K562 (cell line): ENCODE results near the gene PPFIA1. TPM values are rescaled to one million over a fixed set of nuclear protein-coding genes. Genes with fewer than 3 reads are reported as not detected.

Experiments used
- ATAC-seq: fragments of 200-7000 bp; cut with Tn5 transposase; 3 replicates; pipeline ENCODE4 v1.9.1; 2020; ENCODE audit warnings: moderate library complexity
- BruUV-seq: library from RNA; stranded (reverse); fragments of 400-500 nt; replicated peaks from 2 replicates; lab custom pipeline; 2021; lab: Mats Ljungman, UMichigan
- CTCF ChIA-PET: fragments of 300-600 bp; formaldehyde crosslinking; extraction: SDS; loops from one replicate; lab custom pipeline; 2021; ENCODE audit warnings: low intra/inter-chr PET ratio; lab: Yijun Ruan, JAX
- POLR2A ChIA-PET: fragments of 300-600, 350-650 bp; sonication (Branson Sonifier 250); formaldehyde crosslinking; extraction: SDS; loops from one replicate; lab custom pipeline; 2021; ENCODE audit warnings: antibody characterized with exemption, inconsistent platforms; lab: Yijun Ruan, JAX
- DNase-seq, 4 experiments: peaks; one replicate each; pipeline versions ENCODE4 v3.0.0 to v3.0.0-alpha.2; 2011 to 2018; ENCODE audit warnings: low spot score in 3 of 4, mixed read lengths in 3 of 4; ENCODE audit errors: extremely low read depth in 1 of 4
- FAIRE-seq: peaks from 2 replicates; lab custom pipeline; 2011; peaks lifted over from hg19 to GRCh38; lab: Jason Lieb, UNC
- H2AFZ ChIP-seq: 2 replicates; pipeline ENCODE4 v1.6.0; 2011; ENCODE audit warnings: low read depth, low read length, control low read depth, inconsistent platforms
- H3K27ac ChIP-seq: fragments of 200-600 bp; 3 replicates; pipeline ENCODE4 v1.8.0; 2011; ENCODE audit warnings: low read depth, mild to moderate bottlenecking, control low read depth, inconsistent platforms, low read length, moderate library complexity, mixed read lengths; ENCODE audit errors: extremely low read depth
- H3K27me3 ChIP-seq, 2 experiments: fragments of 300-600 bp in 1 of 2; 2 replicates in 1 of 2; 3 replicates in 1 of 2; pipeline versions ENCODE4 v1.6.0 to v1.8.0; 2011; ENCODE audit warnings: inconsistent platforms in 2 of 2, low read length in 2 of 2, mild to moderate bottlenecking in 1 of 2, mixed read lengths in 1 of 2, moderate library complexity in 1 of 2; ENCODE audit not compliant: control insufficient read depth in 2 of 2, insufficient read depth in 2 of 2
- H3K36me3 ChIP-seq: fragments of 300-600 bp; 3 replicates; pipeline ENCODE4 v1.8.0; 2011; ENCODE audit warnings: mild to moderate bottlenecking, low read length, inconsistent platforms; ENCODE audit not compliant: control insufficient read depth, insufficient read depth
- H3K4me1 ChIP-seq, 2 experiments: fragments of 200-600 bp in 1 of 2; replicated peaks in 1 of 2; 2 replicates in 1 of 2; 3 replicates in 1 of 2; pipeline versions ENCODE4 v1.5.1 to v1.8.0; 2011; ENCODE audit warnings: inconsistent platforms in 2 of 2, low read length in 2 of 2, mild to moderate bottlenecking in 1 of 2, mixed read lengths in 1 of 2, moderate library complexity in 1 of 2; ENCODE audit not compliant: control insufficient read depth in 2 of 2, insufficient read depth in 2 of 2
- H3K4me2 ChIP-seq: 2 replicates; pipeline ENCODE4 v1.6.1; 2011; ENCODE audit warnings: low read length, control low read depth, inconsistent platforms, mixed read lengths; ENCODE audit not compliant: insufficient read depth
- H3K4me3 ChIP-seq: fragments of 200-600 bp; sonication (generic), shearing (Covaris generic); 2 replicates; pipeline ENCODE4 v1.5.1; 2016; ENCODE audit warnings: control low read depth, inconsistent platforms
- H3K79me2 ChIP-seq: fragments of 200-600 bp; 3 replicates; pipeline ENCODE4 v1.8.0; 2011; ENCODE audit warnings: low read length, inconsistent platforms; ENCODE audit not compliant: control insufficient read depth, insufficient read depth
- H3K9ac ChIP-seq, 2 experiments: 2 replicates each; pipeline versions ENCODE4 v1.6.0 to v1.6.1; 2011; ENCODE audit warnings: low read depth in 2 of 2, low read length in 2 of 2, control low read depth in 1 of 2, inconsistent platforms in 1 of 2, mild to moderate bottlenecking in 1 of 2, mixed read lengths in 1 of 2; ENCODE audit not compliant: insufficient read depth in 1 of 2
- H3K9me1 ChIP-seq: one replicate; pipeline ENCODE4 v1.6.0; 2011; ENCODE audit warnings: inconsistent platforms, mild to moderate bottlenecking, low read length, moderate library complexity; ENCODE audit not compliant: control insufficient read depth, insufficient read depth
- H3K9me3 ChIP-seq: replicated peaks from 2 replicates; pipeline ENCODE4 v1.5.1; 2011; ENCODE audit warnings: low read depth, low read length, inconsistent platforms; ENCODE audit not compliant: control insufficient read depth, insufficient read depth
- H4K20me1 ChIP-seq: replicated peaks from 2 replicates; pipeline ENCODE4 v1.6.1; 2011; ENCODE audit warnings: low read length, inconsistent platforms, mixed read lengths; ENCODE audit not compliant: control insufficient read depth, insufficient read depth
- CXXC5 ChIP-seq: fragments of 250-450 bp; sonication (Bioruptor Pico); IDR thresholded peaks from 2 replicates; pipeline ENCODE4 v1.8.0; 2022; ENCODE audit warnings: inconsistent platforms, mild to moderate bottlenecking, moderate library complexity
- DACH1 ChIP-seq: fragments of 450-650 bp; IDR thresholded peaks from 2 replicates; pipeline ENCODE4 v1.6.1; 2018; ENCODE audit not compliant: partially characterized antibody
- ETS2 ChIP-seq: IDR thresholded peaks from 2 replicates; pipeline ENCODE4 v1.6.1; 2016; ENCODE audit warnings: borderline replicate concordance, missing genetic modification characterization, mild to moderate bottlenecking, moderate library complexity, missing compliant biosample characterization; ENCODE audit not compliant: poor library complexity, severe bottlenecking
- GTF2A2 ChIP-seq: IDR thresholded peaks from 2 replicates; pipeline ENCODE4 v1.6.1; 2016; ENCODE audit warnings: mild to moderate bottlenecking, missing genetic modification characterization, missing compliant biosample characterization
- JUNB ChIP-seq: fragments of 450-650 bp; formaldehyde crosslinking; conservative IDR thresholded peaks from 2 replicates; pipeline ENCODE4 v1.4.0; 2020; ENCODE audit warnings: mild to moderate bottlenecking
- POLR2G ChIP-seq: fragments of 200-400 bp; formaldehyde crosslinking; IDR thresholded peaks from 2 replicates; pipeline ENCODE4 v1.6.1; 2017; ENCODE audit warnings: low read depth, mild to moderate bottlenecking, antibody characterized with exemption, low read length, moderate library complexity
- SMAD4 ChIP-seq: fragments of 250-450 bp; sonication (Bioruptor Pico); conservative IDR thresholded peaks from 2 replicates; pipeline ENCODE4 v1.8.0; 2021; ENCODE audit warnings: inconsistent platforms, mild to moderate bottlenecking, moderate library complexity
- ZNF668 ChIP-seq: fragments of 250-450 bp; sonication (Bioruptor Pico); IDR thresholded peaks from 2 replicates; pipeline ENCODE4 v1.8.0; 2022; ENCODE audit warnings: mild to moderate bottlenecking, inconsistent platforms
- WGBS: fragments of 100-300 bp; shearing (Covaris generic); methylation state at CpG from one replicate; pipeline ENCODE4 v1.1.6; 2016; ENCODE audit warnings: low coverage, mixed read lengths; ENCODE audit not compliant: insufficient coverage; ENCODE audit errors: missing lambda C conversion rate; 5-methylcytosine and 5-hydroxymethylcytosine counted together
- in situ Hi-C: fragments of 300-500 bp; cut with MboI; formaldehyde crosslinking; loops from 4 replicates; pipeline ENCODE4 v1.15.0; 2018; ENCODE audit warnings: inconsistent platforms, mixed read lengths
- intact Hi-C: fragments of 100-400 bp; cut with micrococcal nuclease; formaldehyde crosslinking; loops from 2 replicates; pipeline ENCODE4 v1.14.2; 2022
- polyA plus RNA-seq, 8 experiments: library from polyadenylated mRNA; depleted of rRNA in 4 of 8; stranded (reverse) in 5 of 8; unstranded in 3 of 8; fragments of >200 nt; fragmentation: Nextera tagmentation in 2 of 8; fragmentation: Illumina TruSeq in 1 of 8; extraction: Ambion mirVana in 2 of 8; extraction: Trizol in 1 of 8; gene quantifications; 2 replicates each; pipeline versions ENCODE4 v1.2.1 to v1.2.3, GENCODE V29; 2011 to 2014; ENCODE audit warnings: inconsistent platforms in 1 of 8, missing spikeins in 1 of 8
- total RNA-seq, 7 experiments: library from RNA; depleted of rRNA in 6 of 7; stranded (reverse); fragments of >200 nt in 6 of 7; fragmentation: Illumina TruSeq in 2 of 7; extraction: Trizol in 2 of 7; gene quantifications; 2 replicates each; pipeline versions ENCODE4 v1.2.1 to v1.2.3, GENCODE V29; 2011 to 2021; ENCODE audit warnings: low replicate concordance in 1 of 7

The PPFIA1 gene
- total and polyA plus RNA-seq, 9 of the 15 experiments (the other 6 are each of a cell fraction or from before 2014, with no cell fraction given) = 9.9 to 41.5 (median 28.5) TPM

- no peak for DNase-seq
- Histone ChIP-seq H3K27me3 (no peaks in the 10 kb centered on the region), H3K79me2 (peaks cover under 1% of the 10 kb centered on the region; the same call in 1 of the 3 replicates), H3K9me3 (no peaks in the 10 kb centered on the region), H3K4me3 (no peak overlapping the region), H3K27ac (no peak overlapping the region), H3K4me1 (peaks cover 1 to 8% of the 10 kb centered on the region in 2 experiments; a peak in 2 of 5 replicates), H4K20me1 (peaks cover 5% of the 10 kb centered on the region; the same call in 1 of the 2 replicates), H3K9ac (no peak overlapping the region; a peak in 1 of 4 replicates), H3K36me3 (peaks cover 86% of the 10 kb centered on the region), H2AFZ (no peak overlapping the region), H3K4me2 (no peak overlapping the region), H3K9me1 (peaks cover 5% of the 10 kb centered on the region)
- no peak for FAIRE-seq
- TF ChIP-seq POLR2G = 0 out of 2 replicates have a peak, but pooled peaks have one; percentile 40
- no peak for TF ChIP-seq ZNF668 (CRISPR knock-in tag)
- intact Hi-C loops = no loop called here
- ChIA-PET CTCF (no interaction called here), POLR2A (interaction anchor here (1.0 to 2.6 kb wide), 2 partner anchors 10 to 31 kb away, joined by 3 to 14 read pairs; partner anchors contain the start of gene CTTN)
- WGBS = 90% methylated on average over 7 of the region's 8 CpGs
- ATAC-seq = no peak
- in situ Hi-C loops = no loop called here
- no TSS peak for BruUV-seq
Measured at GRCh38 chr11:70429428-70429705, 158.9 kb downstream of the PPFIA1 start.

GRCh38 chr11:70429724-70430521, 159.4 kb downstream of the PPFIA1 start:
- no peaks in the 10 kb centered on the region for H3K79me2 ChIP-seq
- no peak for TF ChIP-seq DACH1
- TF ChIP-seq ETS2 (tag) = no peak
- no peak for TF ChIP-seq SMAD4 (CRISPR knock-in tag)
- no peak for TF ChIP-seq GTF2A2 (tag)
- TF ChIP-seq CXXC5 = no peak
- no peak for TF ChIP-seq JUNB (CRISPR knock-in tag)
- TF ChIP-seq, all 486 proteins: peak for 0
- H3K9me3 ChIP-seq = no peaks in the 10 kb centered on the region
- intact Hi-C loops (no loop called here), in situ Hi-C loops (no loop called here)
- WGBS = 85% methylated on average over 11 of the region's 11 CpGs
- H3K27me3 ChIP-seq = no peaks in the 10 kb centered on the region
- no peak overlapping the region for H3K27ac ChIP-seq
- no TSS peak for BruUV-seq
- no peak overlapping the region for H2AFZ ChIP-seq
- ATAC-seq (no peak), FAIRE-seq (no peak), DNase-seq (no peak)
- POLR2A ChIA-PET = interaction anchor here (0.6 to 2.6 kb wide), 3 partner anchors 11 to 202 kb away, joined by 3 to 14 read pairs (median 3); partner anchors contain the start of gene CTTN
- CTCF ChIA-PET = no interaction called here
- no peak overlapping the region for H3K4me2 ChIP-seq
- H3K9me1 ChIP-seq = no peaks in the 10 kb centered on the region
- H4K20me1 ChIP-seq = no peaks in the 10 kb centered on the region
- H3K4me1 ChIP-seq = peaks cover 0 to 8% of the 10 kb centered on the region in 2 experiments; a peak in 1 of 5 replicates
- H3K9ac ChIP-seq = no peak overlapping the region
- no peak overlapping the region for H3K4me3 ChIP-seq
- peaks cover 86% of the 10 kb centered on the region for H3K36me3 ChIP-seq
